GM18517 (cell line): ENCODE results near the gene SYTL2.
"Not testable (repeated sequence)": the region's sequence is repeated elsewhere in the genome, so short reads cannot be mapped to it uniquely, and the experiment has no call there.

Experiments used
- ATAC-seq: cut with Tn5 transposase; IDR thresholded peaks from one replicate; pipeline ENCODE4 v1.9.1; 2021; ENCODE audit warnings: mild to moderate bottlenecking, moderate library complexity; ENCODE audit not compliant: unreplicated experiment

The SYTL2 gene

DNA sequence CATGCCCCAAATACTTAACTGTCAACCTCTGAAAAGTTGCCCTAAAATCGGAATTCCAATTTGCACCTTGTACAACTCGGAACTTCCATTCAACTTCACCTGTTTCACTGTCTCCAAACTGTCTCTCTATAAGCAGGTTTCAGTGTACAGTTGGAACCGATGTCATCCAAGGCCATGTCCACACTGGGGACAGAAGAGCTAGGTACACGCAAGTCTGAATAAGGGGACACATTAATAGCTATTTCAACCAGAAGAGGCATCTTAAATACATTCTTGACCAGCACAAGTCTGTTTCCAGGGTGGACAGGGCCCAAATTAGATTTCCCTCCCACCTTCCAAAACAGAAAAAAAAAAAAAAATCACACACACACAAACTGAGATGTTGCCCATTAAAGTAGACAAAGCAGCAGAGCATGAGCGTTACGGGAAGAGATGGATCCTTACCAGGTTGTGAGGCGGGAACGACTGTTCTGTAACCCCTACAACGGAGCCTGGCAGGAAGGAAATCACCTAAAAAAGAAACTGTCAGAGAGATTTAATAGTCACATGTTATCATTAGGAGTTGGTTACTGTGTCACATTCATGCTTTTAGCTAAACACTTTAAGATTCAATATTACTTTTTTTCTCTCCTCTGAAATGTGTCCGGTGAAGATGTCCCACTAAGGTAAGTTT, 147.7 kb downstream of the SYTL2 start:
- ATAC-seq: no peak

DNA sequence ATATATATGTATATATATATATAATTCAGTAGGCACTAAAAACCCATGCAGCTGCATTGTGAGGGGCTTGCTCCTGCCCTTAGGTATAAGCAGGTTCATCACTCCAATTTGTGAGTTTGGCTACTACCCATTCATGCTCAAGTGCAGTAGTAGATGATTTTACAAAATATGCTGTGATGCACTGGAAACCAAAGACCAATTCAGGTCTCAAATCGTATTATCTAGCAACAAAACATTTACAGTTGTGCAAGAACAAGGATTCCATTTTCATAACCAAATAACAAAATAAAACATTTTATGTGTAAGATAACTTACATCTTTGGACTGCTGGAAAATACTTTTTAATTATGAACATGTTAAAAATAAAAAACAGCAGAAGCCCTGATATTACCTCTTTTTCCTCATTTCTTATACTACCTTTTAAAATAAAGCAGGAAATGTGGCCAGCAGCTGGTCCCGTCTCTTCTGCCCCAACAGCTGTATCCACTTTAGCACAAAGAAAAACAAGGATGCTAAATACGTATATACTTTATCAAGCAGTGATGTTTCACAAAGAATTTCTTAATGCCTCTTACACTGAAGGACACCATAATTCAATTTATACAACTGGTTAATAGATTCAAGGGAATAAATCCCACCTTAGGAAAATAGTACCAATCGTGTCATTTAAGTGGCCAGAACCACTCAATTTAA, 148.8 kb downstream of the SYTL2 start:
- no peak for ATAC-seq

DNA sequence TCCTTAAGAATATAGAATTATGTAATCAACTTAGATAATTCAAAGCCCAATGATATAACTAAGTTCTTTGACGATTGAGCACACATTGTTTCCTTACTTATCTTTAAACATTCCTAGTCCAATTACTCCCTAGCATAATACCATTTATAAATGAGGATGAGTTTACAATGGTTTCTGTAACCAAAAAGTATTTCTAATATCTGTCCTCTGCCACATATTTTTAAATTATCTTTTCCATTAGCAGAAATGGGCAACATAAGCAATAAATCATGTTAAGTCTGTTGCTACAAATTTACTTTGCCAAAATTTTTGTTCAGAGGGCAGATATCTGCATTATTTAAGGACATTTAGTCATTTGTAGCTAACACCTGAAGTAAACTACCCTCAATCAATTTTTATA, 152.8 kb downstream of the SYTL2 start:
- ATAC-seq: no peak

DNA sequence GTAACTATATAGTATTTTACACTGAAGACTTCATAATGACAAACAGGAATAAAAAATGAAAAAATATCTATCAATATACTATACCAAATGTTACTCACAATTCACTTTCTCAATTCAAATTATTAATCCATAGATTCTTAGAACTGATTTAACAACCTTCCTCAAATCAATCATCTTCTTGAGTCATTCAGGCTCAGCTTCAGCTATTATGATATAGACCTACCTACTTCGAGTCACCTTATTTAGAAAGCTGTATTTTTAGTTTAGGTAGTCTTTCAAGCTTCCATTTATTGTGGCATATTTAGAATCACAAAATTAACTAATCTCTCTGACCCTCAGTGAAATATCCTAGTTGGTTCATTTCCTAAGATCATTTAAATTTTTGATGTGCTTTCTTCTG, 154.2 kb downstream of the SYTL2 start:
- ATAC-seq: no peak

DNA sequence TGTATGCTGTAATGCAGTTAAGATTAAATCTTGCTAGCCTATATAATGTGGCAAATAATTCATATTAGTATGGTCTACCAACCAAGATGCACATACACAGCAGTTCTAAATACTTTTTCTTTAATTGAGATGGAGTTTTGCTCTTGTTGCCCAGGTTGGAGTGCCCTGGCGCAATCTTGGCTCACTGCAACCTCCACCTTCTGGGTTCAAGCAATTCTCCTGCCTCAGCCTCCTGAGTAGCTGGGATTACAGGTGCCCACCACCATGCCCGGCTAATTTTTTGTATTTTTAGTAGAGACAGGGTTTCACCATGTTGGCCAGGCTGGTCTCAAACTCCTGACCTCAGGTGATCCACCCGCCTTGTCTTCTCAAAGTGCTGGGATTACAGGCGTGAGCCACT, 156.6 kb downstream of the SYTL2 start:
- not testable (repeated sequence) for ATAC-seq

DNA sequence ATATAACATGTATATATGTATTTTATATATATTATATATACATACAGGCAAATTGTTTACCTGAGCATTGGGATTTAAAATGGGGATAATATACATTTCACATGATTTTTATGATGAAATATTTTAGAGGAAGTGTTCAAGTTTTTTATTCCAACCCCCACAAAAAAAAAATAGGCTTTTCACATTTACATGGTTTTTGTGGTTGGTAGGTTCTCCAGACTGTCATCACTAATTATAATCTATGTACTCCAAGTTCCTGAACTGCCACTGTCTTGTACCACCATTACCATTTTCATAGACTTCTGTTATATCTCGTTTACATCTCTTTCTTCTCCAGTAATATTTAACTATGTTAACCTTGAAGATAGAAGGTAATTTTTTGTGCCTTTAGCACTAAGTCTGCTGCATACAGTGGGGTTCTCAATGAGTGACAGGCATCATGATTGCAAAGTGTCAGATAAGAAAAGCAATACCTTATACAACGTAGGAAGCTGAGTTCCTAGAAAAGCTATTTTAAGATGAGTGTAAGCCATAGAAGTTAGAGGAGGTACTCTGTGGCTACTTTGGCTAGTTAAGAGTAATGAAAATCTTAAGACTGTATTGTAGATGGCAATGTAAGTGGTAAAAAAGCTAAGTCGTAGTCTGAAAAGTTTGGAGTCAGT, 158.0 kb downstream of the SYTL2 start:
- ATAC-seq: no peak

DNA sequence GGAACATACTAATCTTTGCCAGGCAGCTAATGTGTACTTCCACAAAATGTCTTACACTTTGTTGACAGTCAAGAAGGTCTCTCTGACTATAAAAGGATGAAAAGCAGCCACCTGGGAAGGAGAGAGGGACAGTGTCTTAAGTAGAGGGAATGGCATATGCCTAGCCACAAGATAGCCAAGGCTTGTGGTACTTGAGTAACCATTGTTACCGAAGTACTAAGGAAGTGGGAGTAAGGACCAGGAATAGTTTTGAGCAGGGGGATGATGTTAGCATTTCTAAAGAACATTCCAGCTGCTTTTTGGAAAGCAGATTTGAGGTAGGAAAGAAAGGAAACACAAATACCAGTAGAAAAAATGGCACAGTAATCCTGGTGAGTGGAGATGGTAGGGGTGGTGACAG, 159.8 kb downstream of the SYTL2 start:
- ATAC-seq: no peak

DNA sequence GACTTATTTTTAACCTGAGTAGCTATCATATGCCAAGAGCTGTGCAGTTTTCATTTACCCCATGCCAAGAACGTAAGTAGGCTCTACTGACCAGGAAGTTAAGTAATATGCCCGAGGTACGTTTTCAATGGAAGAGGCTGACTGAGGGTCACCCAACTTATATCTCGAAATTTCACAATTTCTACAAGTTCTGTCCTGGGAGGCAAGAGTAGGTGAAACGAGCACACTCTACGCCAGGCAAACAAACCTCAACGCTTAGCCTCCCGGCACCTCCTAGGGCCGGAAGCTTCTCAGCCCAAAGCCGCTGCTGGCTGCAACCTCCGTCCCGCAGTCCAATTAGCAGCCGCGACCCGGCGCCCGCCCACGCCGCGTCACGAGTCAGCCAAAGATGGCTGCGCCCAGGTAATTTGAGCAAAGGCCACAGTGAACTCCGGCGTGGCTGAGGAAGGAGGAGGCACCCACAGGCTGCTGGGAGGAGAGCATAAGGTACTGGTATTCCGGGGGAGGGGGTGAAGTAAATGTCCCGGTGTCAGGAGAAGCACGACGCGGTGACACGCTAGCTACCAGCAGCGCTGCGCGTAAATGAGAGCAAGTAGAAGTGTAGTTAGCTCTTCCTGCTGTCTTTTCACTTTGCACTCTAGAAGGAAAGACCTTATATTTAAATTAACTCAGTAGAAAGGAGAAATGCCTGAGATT, 163.2 kb downstream of the SYTL2 start, which contains the start of gene TMEM126A:
Gene TMEM126A (plus strand): TSS at position 364 of the 696 bp plus-strand sequence. CDS start 2,289 bp downstream, outside the sequence.
- ATAC-seq: peak; percentile 97

DNA sequence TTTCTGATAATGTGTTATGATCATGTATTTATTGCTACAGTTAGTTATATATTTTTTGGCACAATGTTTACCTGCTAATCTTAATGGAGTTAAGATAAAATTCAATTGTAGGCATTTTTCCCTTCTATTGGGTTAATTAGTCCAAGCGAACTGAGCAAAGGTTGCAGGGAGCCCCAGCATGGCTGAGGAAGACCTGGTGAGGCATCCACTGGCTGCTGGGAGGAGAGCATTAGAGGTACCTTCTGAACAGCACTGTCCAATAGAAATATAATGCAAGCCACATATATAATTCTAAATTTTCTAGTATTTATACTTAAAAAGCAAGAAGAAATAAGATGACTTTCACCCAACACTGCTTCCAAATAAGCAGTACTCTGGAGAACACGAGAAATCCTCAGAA, 163.9 kb downstream of the SYTL2 start:
- no peak for ATAC-seq
